GM13976 (cell line): Measurements from ENCODE around the gene CTNNBIP1.

Experiments used
- DNase-seq: peaks from one replicate; pipeline ENCODE4 v3.0.0; 2012; ENCODE audit warnings: low spot score
- CTCF ChIP-seq: IDR thresholded peaks from 2 replicates; pipeline ENCODE4 v1.5.1; 2012; ENCODE audit warnings: borderline replicate concordance, mild to moderate bottlenecking; ENCODE audit not compliant: insufficient read depth; ENCODE audit errors: extremely low read depth, missing control alignments, control extremely low read depth
- in situ Hi-C: fragments of 300-500 bp; cut with MboI; formaldehyde crosslinking; loops from one replicate; pipeline ENCODE4 v1.12.0; 2022; ENCODE audit warnings: low sequenced_read_pairs, mixed read lengths, inconsistent platforms; ENCODE audit not compliant: unreplicated experiment

The CTNNBIP1 gene

GRCh38 chr1:9845914-9846313, 64.2 kb downstream of the CTNNBIP1 start:
- in situ Hi-C loops = no loop called here
- DNase-seq = no peak
- no peak for TF ChIP-seq CTCF

- in situ Hi-C loops = no loop called here
- DNase-seq = no peak
- no peak for TF ChIP-seq CTCF
Measured at GRCh38 chr1:9844756-9845155, 65.3 kb downstream of the CTNNBIP1 start.

- in situ Hi-C loops = no loop called here
- DNase-seq = no peak
- no peak for TF ChIP-seq CTCF
Measured at GRCh38 chr1:9844106-9844505, 66.0 kb downstream of the CTNNBIP1 start.

- no peak for TF ChIP-seq CTCF
- in situ Hi-C loops = no loop called here
- no peak for DNase-seq
Measured at GRCh38 chr1:9843576-9843945, 66.5 kb downstream of the CTNNBIP1 start.

- no peak for TF ChIP-seq CTCF
- in situ Hi-C loops = no loop called here
- DNase-seq = no peak
Measured at GRCh38 chr1:9842781-9843575, 67.1 kb downstream of the CTNNBIP1 start.

GRCh38 chr1:9842073-9842711, 67.9 kb downstream of the CTNNBIP1 start:
- in situ Hi-C loops = no loop called here
- TF ChIP-seq CTCF = no peak
- no peak for DNase-seq

GRCh38 chr1:9841460-9841859, 68.6 kb downstream of the CTNNBIP1 start:
- DNase-seq = no peak
- no peak for TF ChIP-seq CTCF
- in situ Hi-C loops = no loop called here
